K562 (cell line): ENCODE results near the gene ATG13.

Source experiments
- CBFB ChIP-seq: sonication (generic); formaldehyde crosslinking; IDR thresholded peaks from 2 replicates; pipeline ENCODE4 v1.4.0; 2020; ENCODE audit warnings: mild to moderate bottlenecking, missing genetic modification reagents
- CC2D1A ChIP-seq: fragments of 450-650 bp; IDR thresholded peaks from 2 replicates; pipeline ENCODE4 v1.6.1; 2017; ENCODE audit warnings: mild to moderate bottlenecking
- CHD1 ChIP-seq: fragments of 200-600 bp; sonication (generic); IDR thresholded peaks from one replicate; pipeline ENCODE4 v1.6.1; 2012; ENCODE audit warnings: mild to moderate bottlenecking, moderate library complexity, low read length, inconsistent platforms
- CREB3L1 ChIP-seq: fragments of 450-650 bp; IDR thresholded peaks from 2 replicates; pipeline ENCODE4 v1.6.1; 2014; ENCODE audit warnings: low read depth, mild to moderate bottlenecking, moderate library complexity, borderline replicate concordance
- CTCF ChIP-seq, 3 experiments: IDR thresholded peaks in 2 of 3; conservative IDR thresholded peaks in 1 of 3; 2 replicates each; pipeline ENCODE4 v1.5.1; 2011 to 2012; ENCODE audit warnings: low read length in 3 of 3, mild to moderate bottlenecking in 3 of 3, control low read depth in 2 of 3, improper control_type of control experiment in 1 of 3, inconsistent platforms in 1 of 3, low read depth in 1 of 3, mixed read lengths in 1 of 3, moderate library complexity in 1 of 3; ENCODE audit not compliant: insufficient read depth in 2 of 3
- FOXK1 ChIP-seq: sonication (generic); formaldehyde crosslinking; IDR thresholded peaks from 2 replicates; pipeline ENCODE4 v1.8.0; 2022; ENCODE audit warnings: missing genetic modification reagents, mild to moderate bottlenecking, borderline replicate concordance
- HDAC2 ChIP-seq: fragments of 450-650 bp; IDR thresholded peaks from 2 replicates; pipeline ENCODE4 v1.6.1; 2016; ENCODE audit warnings: mild to moderate bottlenecking
- POLR2A ChIP-seq: fragments of 450-650 bp; conservative IDR thresholded peaks from 2 replicates; pipeline ENCODE4 v1.6.1; 2016
- SREBF2 ChIP-seq: sonication (generic); formaldehyde crosslinking; IDR thresholded peaks from 2 replicates; pipeline ENCODE4 v1.4.0; 2020; ENCODE audit warnings: mild to moderate bottlenecking, missing genetic modification reagents
- SRSF7 ChIP-seq: fragments of 200-400 bp; formaldehyde crosslinking; optimal IDR thresholded peaks from 2 replicates; pipeline ENCODE3; 2017; ENCODE audit warnings: mild to moderate bottlenecking, low read depth, low read length
- ZBTB9 ChIP-seq: fragments of 450-650 bp; formaldehyde crosslinking; IDR thresholded peaks from 2 replicates; pipeline ENCODE4 v1.4.0; 2020; ENCODE audit warnings: mild to moderate bottlenecking, moderate library complexity
- ZNF184 ChIP-seq: sonication (generic); formaldehyde crosslinking; IDR thresholded peaks from 2 replicates; pipeline ENCODE4 v1.5.0; 2020; ENCODE audit warnings: missing genetic modification reagents
- ZNF232 ChIP-seq: sonication (generic); formaldehyde crosslinking; IDR thresholded peaks from 2 replicates; pipeline ENCODE4 v1.8.0; 2022; ENCODE audit warnings: mild to moderate bottlenecking, missing genetic modification reagents

DNA sequence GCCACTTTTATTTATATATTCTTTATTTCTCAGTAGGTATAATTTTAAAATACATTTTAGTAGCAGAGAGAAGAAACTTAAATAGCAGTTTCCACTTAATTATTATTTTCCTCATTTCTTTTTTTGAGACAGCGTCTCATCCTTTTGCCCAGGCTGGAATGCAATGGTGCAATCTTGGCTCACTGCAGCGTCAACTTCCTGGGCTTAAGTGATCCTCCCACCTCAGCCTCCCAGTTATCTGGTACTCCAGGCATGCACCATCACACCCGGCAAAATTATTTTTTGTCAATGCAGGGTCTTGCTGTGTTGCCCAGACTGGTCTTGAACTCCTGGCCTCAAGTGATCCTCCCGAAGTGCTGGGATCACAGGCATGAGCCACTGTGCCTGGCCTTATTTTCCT lies 38.3 kb downstream of the ATG13 start:
- no peak for TF ChIP-seq CHD1
- TF ChIP-seq CTCF (IDR thresholded peaks at IDR 0.05 in 2 of 3, conservative IDR thresholded peaks at IDR 0.05 in 1 of 3; ENCODE audit: insufficient read depth in 2 of 3, low read depth in 1 of 3, low read length in 3 of 3), result no peak
- TF ChIP-seq HDAC2, result no peak
- no peak for TF ChIP-seq CREB3L1
- TF ChIP-seq CBFB, result no peak
- TF ChIP-seq ZNF232 (CRISPR knock-in tag), result no peak
- TF ChIP-seq FOXK1, result no peak
- TF ChIP-seq CC2D1A, result no peak
- TF ChIP-seq ZNF184 (CRISPR knock-in tag), result no peak
- no peak for TF ChIP-seq SRSF7
- no peak for TF ChIP-seq SREBF2
- TF ChIP-seq POLR2A, result no peak
- TF ChIP-seq ZBTB9 (CRISPR knock-in tag), result no peak
